ENCODE measurements around the gene APAF1.

Gene APAF1

GRCh38 chr12:98725476-98726247 is 80.6 kb downstream of the APAF1 start:
- DNase-seq (ENCODE audit: extremely low read depth in 1 of 2, low read depth in 1 of 2): no peak

- DNase-seq (ENCODE audit: extremely low read depth in 1 of 2, low read depth in 1 of 2): no peak
Observed at GRCh38 chr12:98727196-98727595, 82.1 kb downstream of the APAF1 start.

GRCh38 chr12:98730412-98730811 is 85.3 kb downstream of the APAF1 start:
- DNase-seq (ENCODE audit: extremely low read depth in 1 of 2, low read depth in 1 of 2): no peak

- DNase-seq (ENCODE audit: extremely low read depth in 1 of 2, low read depth in 1 of 2): no peak
Observed at GRCh38 chr12:98733667-98734350, 88.7 kb downstream of the APAF1 start.

GRCh38 chr12:98735821-98736220 is 90.7 kb downstream of the APAF1 start:
- no peak for DNase-seq (ENCODE audit: extremely low read depth in 1 of 2, low read depth in 1 of 2)

- no peak for DNase-seq (ENCODE audit: extremely low read depth in 1 of 2, low read depth in 1 of 2)
Observed at GRCh38 chr12:98736352-98737321, 91.5 kb downstream of the APAF1 start.

GRCh38 chr12:98737322-98737712 is 92.2 kb downstream of the APAF1 start:
- no peak for DNase-seq (ENCODE audit: extremely low read depth in 1 of 2, low read depth in 1 of 2)

- no peak for DNase-seq (ENCODE audit: extremely low read depth in 1 of 2, low read depth in 1 of 2)
Observed at GRCh38 chr12:98738002-98738401, 92.9 kb downstream of the APAF1 start.

- DNase-seq (ENCODE audit: extremely low read depth in 1 of 2, low read depth in 1 of 2): no peak
Observed at GRCh38 chr12:98738539-98738938, 93.4 kb downstream of the APAF1 start.

GRCh38 chr12:98740751-98741150 is 95.7 kb downstream of the APAF1 start:
- no peak for DNase-seq (ENCODE audit: extremely low read depth in 1 of 2, low read depth in 1 of 2)

GRCh38 chr12:98741196-98741555 is 96.1 kb downstream of the APAF1 start:
- DNase-seq (ENCODE audit: extremely low read depth in 1 of 2, low read depth in 1 of 2): no peak

GRCh38 chr12:98741556-98742265 is 96.6 kb downstream of the APAF1 start:
- DNase-seq (ENCODE audit: extremely low read depth in 1 of 2, low read depth in 1 of 2): no peak

GRCh38 chr12:98743362-98743953 is 98.4 kb downstream of the APAF1 start:
- no peak for DNase-seq (ENCODE audit: extremely low read depth in 1 of 2, low read depth in 1 of 2)

- no peak for DNase-seq (ENCODE audit: extremely low read depth in 1 of 2, low read depth in 1 of 2)
Observed at GRCh38 chr12:98744680-98745079, 99.6 kb downstream of the APAF1 start.

- DNase-seq (ENCODE audit: extremely low read depth in 1 of 2, low read depth in 1 of 2): no peak
Observed at GRCh38 chr12:98745578-98746391, 100.7 kb downstream of the APAF1 start.

- no peak for DNase-seq (ENCODE audit: extremely low read depth in 1 of 2, low read depth in 1 of 2)
Observed at GRCh38 chr12:98748463-98748862, 103.4 kb downstream of the APAF1 start.

- no peak for DNase-seq (ENCODE audit: extremely low read depth in 1 of 2, low read depth in 1 of 2)
Observed at GRCh38 chr12:98750511-98750910, 105.4 kb downstream of the APAF1 start.

- DNase-seq (ENCODE audit: extremely low read depth in 1 of 2, low read depth in 1 of 2): no peak
Observed at GRCh38 chr12:98751580-98752115, 106.6 kb downstream of the APAF1 start.

GRCh38 chr12:98752726-98753125 is 107.6 kb downstream of the APAF1 start:
- no peak for DNase-seq (ENCODE audit: extremely low read depth in 1 of 2, low read depth in 1 of 2)

Measured in activated CD8-positive, alpha-beta memory T cell treated with anti-CD3 and anti-CD28 coated beads for 1 hour (primary cell).